ENCODE results near the gene CLEC11A.
"Not testable (repeated sequence)": the region's sequence is repeated elsewhere in the genome, so short reads cannot be mapped to it uniquely, and the experiment has no call there.

DNA sequence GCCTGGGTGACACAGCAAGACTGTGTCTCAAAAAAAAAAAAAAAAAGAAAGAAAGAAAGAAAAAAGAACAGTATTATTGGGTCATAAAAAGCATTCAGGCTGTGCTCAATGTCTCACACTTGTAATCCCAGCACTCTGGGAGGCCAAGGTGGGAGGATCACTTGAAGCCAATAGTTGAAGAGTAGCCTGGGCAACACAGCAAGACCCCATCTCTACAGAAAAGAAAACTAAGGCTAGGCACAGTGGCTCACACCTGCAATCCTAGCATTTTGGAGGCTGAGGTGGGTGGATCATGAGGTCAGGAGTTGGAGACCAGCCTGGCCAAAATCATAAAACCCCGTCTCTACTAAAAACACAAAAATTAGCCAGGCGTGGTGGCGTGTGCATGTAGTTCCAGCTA, 34.5 kb downstream of the CLEC11A start:
- TF ChIP-seq, protein P1, sequence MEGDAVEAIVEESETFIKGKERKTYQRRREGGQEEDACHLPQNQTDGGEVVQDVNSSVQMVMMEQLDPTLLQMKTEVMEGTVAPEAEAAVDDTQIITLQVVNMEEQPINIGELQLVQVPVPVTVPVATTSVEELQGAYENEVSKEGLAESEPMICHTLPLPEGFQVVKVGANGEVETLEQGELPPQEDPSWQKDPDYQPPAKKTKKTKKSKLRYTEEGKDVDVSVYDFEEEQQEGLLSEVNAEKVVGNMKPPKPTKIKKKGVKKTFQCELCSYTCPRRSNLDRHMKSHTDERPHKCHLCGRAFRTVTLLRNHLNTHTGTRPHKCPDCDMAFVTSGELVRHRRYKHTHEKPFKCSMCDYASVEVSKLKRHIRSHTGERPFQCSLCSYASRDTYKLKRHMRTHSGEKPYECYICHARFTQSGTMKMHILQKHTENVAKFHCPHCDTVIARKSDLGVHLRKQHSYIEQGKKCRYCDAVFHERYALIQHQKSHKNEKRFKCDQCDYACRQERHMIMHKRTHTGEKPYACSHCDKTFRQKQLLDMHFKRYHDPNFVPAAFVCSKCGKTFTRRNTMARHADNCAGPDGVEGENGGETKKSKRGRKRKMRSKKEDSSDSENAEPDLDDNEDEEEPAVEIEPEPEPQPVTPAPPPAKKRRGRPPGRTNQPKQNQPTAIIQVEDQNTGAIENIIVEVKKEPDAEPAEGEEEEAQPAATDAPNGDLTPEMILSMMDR (IDR thresholded peaks at IDR 0.05): not testable (repeated sequence)
- TF ChIP-seq POLR2AphosphoS5, TCF7L2 (IDR thresholded peaks at IDR 0.05; ENCODE audit: low read depth, low read length): not testable (repeated sequence)

All from Panc1 (cell line).